ENCODE data around the gene ZG16. TPM values are rescaled to one million over a fixed set of nuclear protein-coding genes. Genes with fewer than 3 reads are reported as not detected.
"Not testable (repeated sequence)": the region's sequence is repeated elsewhere in the genome, so short reads cannot be mapped to it uniquely, and the experiment has no call there.

ZG16 gene
- polyA plus RNA-seq, 3 donors: not detected

DNA sequence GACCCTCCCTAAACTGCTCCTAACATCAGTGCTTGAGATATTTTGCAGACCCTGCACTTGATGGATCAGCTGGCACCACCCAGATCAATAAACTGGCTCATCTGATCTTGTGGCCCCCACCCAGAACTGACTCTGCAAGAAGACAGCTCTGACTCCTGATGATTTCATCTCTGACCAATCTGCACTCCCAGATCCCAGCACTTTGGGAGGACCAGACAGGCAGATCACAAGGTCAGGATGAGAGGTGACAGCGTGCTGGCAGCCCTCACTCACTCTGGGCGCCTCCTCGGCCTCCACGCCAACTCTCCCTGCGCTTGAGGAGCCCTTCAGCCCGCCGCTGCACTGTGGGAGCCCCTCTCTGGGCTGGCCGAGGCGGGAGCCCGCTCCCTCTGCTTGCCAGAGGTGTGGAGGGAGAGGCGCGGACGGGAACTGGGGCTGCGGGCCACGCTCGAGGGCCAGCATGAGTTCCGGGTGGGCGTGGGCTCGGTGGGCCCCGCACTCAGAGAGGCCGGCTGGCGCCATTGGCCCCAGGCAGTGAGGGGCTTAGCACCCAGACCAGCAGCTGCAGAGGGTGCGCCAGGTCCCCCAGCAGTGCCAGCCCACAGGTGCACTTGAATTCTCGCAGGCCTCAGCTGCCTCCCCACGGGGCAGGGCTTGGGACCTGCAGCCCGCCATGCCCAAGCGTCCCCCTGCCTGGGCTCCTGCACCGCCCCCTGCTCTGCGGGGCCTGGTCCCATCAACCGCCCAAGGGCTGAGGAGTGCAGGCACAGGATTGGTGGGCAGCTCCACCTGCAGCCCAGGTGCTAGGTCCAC, 29.9 kb upstream of the ZG16 start:
- intact Hi-C loops (cut with micrococcal nuclease): loop anchor here in 1 of 2 donors (2.0 to 5.0 kb wide), 2 partner anchors 36 to 43 kb away; partner anchors contain the start of gene KIF22

DNA sequence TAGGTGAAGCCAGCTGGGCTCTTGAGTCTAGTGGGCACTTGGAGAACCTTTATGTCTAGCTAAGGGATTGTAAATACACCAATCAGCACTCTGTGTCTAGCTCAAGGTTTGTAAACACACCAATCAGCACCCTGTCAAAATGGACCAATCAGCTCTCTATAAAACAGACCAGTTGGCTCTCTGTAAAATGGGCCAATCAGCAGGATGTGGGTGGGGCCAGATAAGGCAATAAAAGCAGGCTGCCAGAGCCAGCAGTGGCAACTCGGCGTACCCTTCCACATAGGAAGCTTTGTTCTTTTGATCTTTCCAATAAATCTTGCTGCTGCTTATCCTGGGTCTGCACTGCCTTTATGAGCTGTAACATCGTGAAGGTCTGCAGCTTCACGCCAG, 29.3 kb upstream of the ZG16 start:
- H3K9me3 ChIP-seq (replicated peaks in 1 of 2; ENCODE audit: control insufficient read depth in 1 of 2, insufficient read depth in 1 of 2, low read length in 2 of 2); DNase-seq; H3K9me3 Mint-ChIP-seq; H3K27ac ChIP-seq (ENCODE audit: low read depth in 1 of 2, low read length in 2 of 2); H3K4me2 ChIP-seq (replicated peaks; ENCODE audit: extremely low read depth, low read length, poor library complexity, severe bottlenecking); H2AFZ ChIP-seq (ENCODE audit: insufficient read depth, low read depth, low read length, poor library complexity, severe bottlenecking); H3K27me3 ChIP-seq (ENCODE audit: control insufficient read depth in 2 of 2, insufficient read depth in 2 of 2, low read length in 2 of 2); H3K27me3 Mint-ChIP-seq (ENCODE audit: low read depth in 3 of 3); H3K36me3 ChIP-seq (replicated peaks in 1 of 2; ENCODE audit: control insufficient read depth in 1 of 2, insufficient read depth in 2 of 2, low read length in 2 of 2); H3K4me3 ChIP-seq (replicated peaks in 1 of 3; ENCODE audit: low read depth in 2 of 3, low read length in 3 of 3); H3K9ac ChIP-seq (ENCODE audit: insufficient read depth, low read length, poor library complexity, severe bottlenecking): not testable (repeated sequence)
- H3K4me1 Mint-ChIP-seq: peaks cover 52% of the 10 kb centered on the region
- peaks cover 11% of the 10 kb centered on the region for H4K20me1 ChIP-seq (ENCODE audit: insufficient read depth, low read length)
- H3K36me3 Mint-ChIP-seq: peaks cover 6 to 11% of the 10 kb centered on the region in 2 donors
- peaks cover 51 to 58% of the 10 kb centered on the region in 2 donors for H3K4me1 ChIP-seq (ENCODE audit: control insufficient read depth in 1 of 2, insufficient read depth in 2 of 2, low read length in 2 of 2)
- H3K79me2 ChIP-seq (ENCODE audit: insufficient read depth, low read length): peaks cover 22% of the 10 kb centered on the region
- peak overlapping the region in 5 of 7 donors; percentile 48 to 86 (median 64) for H3K27ac Mint-ChIP-seq
- 100% methylated on average over 2 of the region's 4 CpGs for WGBS (ENCODE audit: insufficient coverage)
- intact Hi-C loops (cut with micrococcal nuclease): loop anchor here in 1 of 2 donors (5.0 kb wide), 1 partner anchor 36 kb away; no protein-coding TSS in a partner anchor
- H3K4me3 Mint-ChIP-seq: peak overlapping the region in 1 of 2 donors; percentile 40

More for the DNA sequence above, 29.9 kb upstream of the ZG16 start:
- Histone ChIP-seq H3K4me3 (replicated peaks in 1 of 3; ENCODE audit: low read depth in 2 of 3, low read length in 3 of 3) (no peak overlapping the region), H3K27ac (ENCODE audit: low read depth in 1 of 2, low read length in 2 of 2) (no peak overlapping the region), H3K9ac (ENCODE audit: insufficient read depth, low read length, poor library complexity, severe bottlenecking) (no peak overlapping the region), H4K20me1 (ENCODE audit: insufficient read depth, low read length) (peaks cover 17% of the 10 kb centered on the region), H2AFZ (ENCODE audit: insufficient read depth, low read depth, low read length, poor library complexity, severe bottlenecking) (no peak overlapping the region), H3K9me3 (replicated peaks in 1 of 2; ENCODE audit: control insufficient read depth in 1 of 2, insufficient read depth in 1 of 2, low read length in 2 of 2) (no peaks in the 10 kb centered on the region), H3K4me2 (replicated peaks; ENCODE audit: extremely low read depth, low read length, poor library complexity, severe bottlenecking) (no peak overlapping the region), H3K27me3 (ENCODE audit: control insufficient read depth in 2 of 2, insufficient read depth in 2 of 2, low read length in 2 of 2) (no peaks in the 10 kb centered on the region), H3K4me1 (ENCODE audit: control insufficient read depth in 1 of 2, insufficient read depth in 2 of 2, low read length in 2 of 2) (peaks cover 57 to 64% of the 10 kb centered on the region in 2 donors), H3K79me2 (ENCODE audit: insufficient read depth, low read length) (peaks cover 28% of the 10 kb centered on the region), H3K36me3 (replicated peaks in 1 of 2; ENCODE audit: control insufficient read depth in 1 of 2, insufficient read depth in 2 of 2, low read length in 2 of 2) (peaks cover 11 to 13% of the 10 kb centered on the region in 2 donors)
- Mint-ChIP-seq H3K4me3 (no peak overlapping the region), H3K4me1 (peaks cover 58% of the 10 kb centered on the region), H3K27me3 (ENCODE audit: low read depth in 3 of 3) (peaks cover 0 to 5% (median 2%) of the 10 kb centered on the region in 3 donors), H3K27ac (peak overlapping the region; percentile 2 to 100 (median 67)), H3K9me3 (peaks cover 0 to 7% (median 0%) of the 10 kb centered on the region in 7 donors), H3K36me3 (peaks cover 12 to 17% of the 10 kb centered on the region in 2 donors)
- WGBS (ENCODE audit: insufficient coverage): 98% methylated on average over 30 of the region's 30 CpGs
- no peak for DNase-seq
- TF ChIP-seq, protein P1, sequence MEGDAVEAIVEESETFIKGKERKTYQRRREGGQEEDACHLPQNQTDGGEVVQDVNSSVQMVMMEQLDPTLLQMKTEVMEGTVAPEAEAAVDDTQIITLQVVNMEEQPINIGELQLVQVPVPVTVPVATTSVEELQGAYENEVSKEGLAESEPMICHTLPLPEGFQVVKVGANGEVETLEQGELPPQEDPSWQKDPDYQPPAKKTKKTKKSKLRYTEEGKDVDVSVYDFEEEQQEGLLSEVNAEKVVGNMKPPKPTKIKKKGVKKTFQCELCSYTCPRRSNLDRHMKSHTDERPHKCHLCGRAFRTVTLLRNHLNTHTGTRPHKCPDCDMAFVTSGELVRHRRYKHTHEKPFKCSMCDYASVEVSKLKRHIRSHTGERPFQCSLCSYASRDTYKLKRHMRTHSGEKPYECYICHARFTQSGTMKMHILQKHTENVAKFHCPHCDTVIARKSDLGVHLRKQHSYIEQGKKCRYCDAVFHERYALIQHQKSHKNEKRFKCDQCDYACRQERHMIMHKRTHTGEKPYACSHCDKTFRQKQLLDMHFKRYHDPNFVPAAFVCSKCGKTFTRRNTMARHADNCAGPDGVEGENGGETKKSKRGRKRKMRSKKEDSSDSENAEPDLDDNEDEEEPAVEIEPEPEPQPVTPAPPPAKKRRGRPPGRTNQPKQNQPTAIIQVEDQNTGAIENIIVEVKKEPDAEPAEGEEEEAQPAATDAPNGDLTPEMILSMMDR (IDR thresholded peaks at IDR 0.05): no peak

Measured in CD14-positive monocyte (primary cell).